Measurements from ENCODE around the gene CERS6. TPM values are rescaled to one million over a fixed set of nuclear protein-coding genes. Genes with fewer than 3 reads are reported as not detected.

CERS6 gene
- total RNA-seq, 1 experiment from 2014 or later = 30.3 TPM

DNA sequence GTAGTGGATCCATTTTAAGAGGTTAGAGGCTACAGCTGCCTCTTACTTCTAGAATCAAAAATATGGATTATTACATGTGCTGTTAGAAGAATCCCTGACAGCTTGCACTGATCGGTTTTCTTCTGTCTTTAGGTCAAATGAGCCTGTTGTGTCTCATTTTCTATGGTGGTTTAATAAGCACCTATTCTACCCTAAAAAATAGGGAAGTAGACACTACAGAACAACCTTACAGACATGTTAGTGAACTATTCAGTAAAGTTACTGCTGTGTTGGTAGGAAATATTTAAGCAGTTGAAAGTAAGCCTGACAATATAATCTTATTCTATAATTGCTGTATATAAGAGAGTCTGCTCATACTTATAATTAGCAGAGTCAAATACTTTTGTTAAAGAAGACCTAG, 177.8 kb downstream of the CERS6 start:
- H3K27me3 ChIP-seq (ENCODE audit: control insufficient read depth, insufficient read depth, low read length) = no peaks in the 10 kb centered on the region
- ChIA-PET CTCF (no interaction called here), POLR2A (no interaction called here)
- H3K4me1 ChIP-seq (ENCODE audit: control insufficient read depth, insufficient read depth, low read length) = no peaks in the 10 kb centered on the region
- TF ChIP-seq, protein P1, sequence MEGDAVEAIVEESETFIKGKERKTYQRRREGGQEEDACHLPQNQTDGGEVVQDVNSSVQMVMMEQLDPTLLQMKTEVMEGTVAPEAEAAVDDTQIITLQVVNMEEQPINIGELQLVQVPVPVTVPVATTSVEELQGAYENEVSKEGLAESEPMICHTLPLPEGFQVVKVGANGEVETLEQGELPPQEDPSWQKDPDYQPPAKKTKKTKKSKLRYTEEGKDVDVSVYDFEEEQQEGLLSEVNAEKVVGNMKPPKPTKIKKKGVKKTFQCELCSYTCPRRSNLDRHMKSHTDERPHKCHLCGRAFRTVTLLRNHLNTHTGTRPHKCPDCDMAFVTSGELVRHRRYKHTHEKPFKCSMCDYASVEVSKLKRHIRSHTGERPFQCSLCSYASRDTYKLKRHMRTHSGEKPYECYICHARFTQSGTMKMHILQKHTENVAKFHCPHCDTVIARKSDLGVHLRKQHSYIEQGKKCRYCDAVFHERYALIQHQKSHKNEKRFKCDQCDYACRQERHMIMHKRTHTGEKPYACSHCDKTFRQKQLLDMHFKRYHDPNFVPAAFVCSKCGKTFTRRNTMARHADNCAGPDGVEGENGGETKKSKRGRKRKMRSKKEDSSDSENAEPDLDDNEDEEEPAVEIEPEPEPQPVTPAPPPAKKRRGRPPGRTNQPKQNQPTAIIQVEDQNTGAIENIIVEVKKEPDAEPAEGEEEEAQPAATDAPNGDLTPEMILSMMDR (IDR thresholded peaks at IDR 0.05) = no peak
- TF ChIP-seq, protein P2, sequence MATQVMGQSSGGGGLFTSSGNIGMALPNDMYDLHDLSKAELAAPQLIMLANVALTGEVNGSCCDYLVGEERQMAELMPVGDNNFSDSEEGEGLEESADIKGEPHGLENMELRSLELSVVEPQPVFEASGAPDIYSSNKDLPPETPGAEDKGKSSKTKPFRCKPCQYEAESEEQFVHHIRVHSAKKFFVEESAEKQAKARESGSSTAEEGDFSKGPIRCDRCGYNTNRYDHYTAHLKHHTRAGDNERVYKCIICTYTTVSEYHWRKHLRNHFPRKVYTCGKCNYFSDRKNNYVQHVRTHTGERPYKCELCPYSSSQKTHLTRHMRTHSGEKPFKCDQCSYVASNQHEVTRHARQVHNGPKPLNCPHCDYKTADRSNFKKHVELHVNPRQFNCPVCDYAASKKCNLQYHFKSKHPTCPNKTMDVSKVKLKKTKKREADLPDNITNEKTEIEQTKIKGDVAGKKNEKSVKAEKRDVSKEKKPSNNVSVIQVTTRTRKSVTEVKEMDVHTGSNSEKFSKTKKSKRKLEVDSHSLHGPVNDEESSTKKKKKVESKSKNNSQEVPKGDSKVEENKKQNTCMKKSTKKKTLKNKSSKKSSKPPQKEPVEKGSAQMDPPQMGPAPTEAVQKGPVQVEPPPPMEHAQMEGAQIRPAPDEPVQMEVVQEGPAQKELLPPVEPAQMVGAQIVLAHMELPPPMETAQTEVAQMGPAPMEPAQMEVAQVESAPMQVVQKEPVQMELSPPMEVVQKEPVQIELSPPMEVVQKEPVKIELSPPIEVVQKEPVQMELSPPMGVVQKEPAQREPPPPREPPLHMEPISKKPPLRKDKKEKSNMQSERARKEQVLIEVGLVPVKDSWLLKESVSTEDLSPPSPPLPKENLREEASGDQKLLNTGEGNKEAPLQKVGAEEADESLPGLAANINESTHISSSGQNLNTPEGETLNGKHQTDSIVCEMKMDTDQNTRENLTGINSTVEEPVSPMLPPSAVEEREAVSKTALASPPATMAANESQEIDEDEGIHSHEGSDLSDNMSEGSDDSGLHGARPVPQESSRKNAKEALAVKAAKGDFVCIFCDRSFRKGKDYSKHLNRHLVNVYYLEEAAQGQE (IDR thresholded peaks at IDR 0.05; ENCODE audit: insufficient read depth in 1 of 2, low read depth in 2 of 2, low read length in 1 of 2) = no peak
- TF ChIP-seq POLR2AphosphoS5 (IDR thresholded peaks at IDR 0.05; ENCODE audit: low read depth, low read length) (no peak), TCF7L2 (IDR thresholded peaks at IDR 0.05; ENCODE audit: low read depth, low read length) (no peak), SIN3A (IDR thresholded peaks at IDR 0.05; ENCODE audit: borderline replicate concordance, insufficient read depth, low read depth, low read length) (no peak)
- no peaks in the 10 kb centered on the region for H3K9me3 ChIP-seq (ENCODE audit: control insufficient read depth, insufficient read depth, low read depth, low read length)
- intact Hi-C loops (cut with micrococcal nuclease; ENCODE audit: unreplicated experiment) (no loop called here), in situ Hi-C loops (cut with HindIII; ENCODE audit: low pct_unique_long_range_greater_than_20kb, low sequenced_read_pairs) (no loop called here)
- no peak overlapping the region for H3K4me3 ChIP-seq (ENCODE audit: low read depth in 2 of 2, low read length in 2 of 2)
- H3K27ac ChIP-seq (ENCODE audit: low read length) = no peak overlapping the region
- H3K36me3 ChIP-seq (ENCODE audit: control insufficient read depth, insufficient read depth, low read length) = no peaks in the 10 kb centered on the region
- ATAC-seq = no peak
- DNase-seq (ENCODE audit: low read depth, low spot score) = no peak
- BruUV-seq (replicated peaks) = no TSS peak

DNA sequence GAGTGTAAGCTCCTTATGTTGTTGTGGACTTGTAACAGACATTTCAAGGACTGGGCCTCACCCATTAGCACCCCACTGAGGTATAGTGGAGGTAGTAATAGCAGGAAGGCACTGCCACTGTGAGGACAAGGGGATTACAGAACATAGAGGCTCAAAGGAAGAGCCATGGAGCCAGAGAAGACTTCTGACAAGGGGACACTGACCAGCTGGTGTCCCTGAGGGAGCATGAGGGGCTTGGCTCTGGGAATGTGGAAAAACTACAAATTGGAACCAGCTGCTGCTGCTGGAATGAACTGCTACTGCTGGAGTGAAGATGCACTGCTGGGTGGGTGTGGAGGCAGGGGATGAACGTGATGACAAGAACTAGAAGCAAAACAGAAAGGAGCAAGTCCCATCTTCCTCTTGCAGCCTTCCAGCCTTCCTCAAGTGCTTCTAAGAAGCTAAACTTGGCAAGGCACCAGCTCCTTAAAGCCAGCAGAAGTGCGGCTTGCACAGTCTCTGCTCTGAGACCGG, 179.0 kb downstream of the CERS6 start:
- H3K9me3 ChIP-seq (ENCODE audit: control insufficient read depth, insufficient read depth, low read depth, low read length) = no peaks in the 10 kb centered on the region
- ChIA-PET POLR2A (no interaction called here), CTCF (no interaction called here)
- intact Hi-C loops (cut with micrococcal nuclease; ENCODE audit: unreplicated experiment) (no loop called here), in situ Hi-C loops (cut with HindIII; ENCODE audit: low pct_unique_long_range_greater_than_20kb, low sequenced_read_pairs) (no loop called here)
- H3K36me3 ChIP-seq (ENCODE audit: control insufficient read depth, insufficient read depth, low read length) = no peaks in the 10 kb centered on the region
- no peak for ATAC-seq
- no peak for DNase-seq (ENCODE audit: low read depth, low spot score)
- BruUV-seq (replicated peaks) = no TSS peak
- H3K27ac ChIP-seq (ENCODE audit: low read length) = no peak overlapping the region
- TF ChIP-seq, protein P1 (IDR thresholded peaks at IDR 0.05) = no peak
- no peak for TF ChIP-seq TCF7L2 (IDR thresholded peaks at IDR 0.05; ENCODE audit: low read depth, low read length)
- no peak for TF ChIP-seq SIN3A (IDR thresholded peaks at IDR 0.05; ENCODE audit: borderline replicate concordance, insufficient read depth, low read depth, low read length)
- TF ChIP-seq, protein P2 (IDR thresholded peaks at IDR 0.05; ENCODE audit: insufficient read depth in 1 of 2, low read depth in 2 of 2, low read length in 1 of 2) = no peak
- no peak for TF ChIP-seq POLR2AphosphoS5 (IDR thresholded peaks at IDR 0.05; ENCODE audit: low read depth, low read length)
- H3K4me1 ChIP-seq (ENCODE audit: control insufficient read depth, insufficient read depth, low read length) = no peaks in the 10 kb centered on the region
- no peak overlapping the region for H3K4me3 ChIP-seq (ENCODE audit: low read depth in 2 of 2, low read length in 2 of 2)
- H3K27me3 ChIP-seq (ENCODE audit: control insufficient read depth, insufficient read depth, low read length) = no peaks in the 10 kb centered on the region
